Parathyroid adenoma (tissue), 2 donors: ENCODE data around the gene TMEM9B.
A peak's percentile ranks its signal among the peaks of the same experiment; 100 is the strongest.

Experiments used
- H2AFZ ChIP-seq: fragments of 300-600 bp; sonication (generic); one replicate; pipeline ENCODE4 v1.7.0; 2017; ENCODE audit warnings: antibody characterized with exemption, mild to moderate bottlenecking
- H3K27ac ChIP-seq: fragments of 300-600 bp; sonication (generic); one replicate; pipeline ENCODE4 v1.7.0; 2017
- H3K27me3 ChIP-seq: fragments of 300-600 bp; sonication (generic); one replicate; pipeline ENCODE4 v1.7.0; 2017; ENCODE audit warnings: low read length; ENCODE audit not compliant: control insufficient read depth, insufficient read depth
- H3K36me3 ChIP-seq: fragments of 300-600 bp; sonication (generic); one replicate; pipeline ENCODE4 v1.7.0; 2017; ENCODE audit warnings: low read length; ENCODE audit not compliant: control insufficient read depth, insufficient read depth
- H3K4me1 ChIP-seq: fragments of 300-600 bp; sonication (generic); one replicate; pipeline ENCODE4 v1.7.0; 2017; ENCODE audit warnings: control low read depth
- H3K4me2 ChIP-seq: fragments of 300-600 bp; sonication (generic); one replicate; pipeline ENCODE4 v1.7.0; 2017; ENCODE audit warnings: low read length
- H3K4me3 ChIP-seq: fragments of 300-600 bp; sonication (generic); one replicate; pipeline ENCODE4 v1.7.0; 2017; ENCODE audit warnings: low read depth, low read length
- H3K79me2 ChIP-seq: fragments of 300-600 bp; sonication (generic); one replicate; pipeline ENCODE4 v1.7.0; 2017; ENCODE audit warnings: control low read depth
- H3K9ac ChIP-seq: fragments of 300-600 bp; sonication (generic); one replicate; pipeline ENCODE4 v1.7.0; 2017; ENCODE audit warnings: mild to moderate bottlenecking
- H3K9me3 ChIP-seq: fragments of 300-600 bp; sonication (generic); one replicate; pipeline ENCODE4 v1.7.0; 2017; ENCODE audit warnings: low read length; ENCODE audit not compliant: control insufficient read depth
- CTCF ChIP-seq: fragments of 300-600 bp; sonication (generic); IDR thresholded peaks from one replicate; pipeline ENCODE4 v1.7.0; 2017; ENCODE audit warnings: antibody characterized with exemption, mild to moderate bottlenecking
- donor health status: primary hyperparathyroidism.

TMEM9B gene

DNA sequence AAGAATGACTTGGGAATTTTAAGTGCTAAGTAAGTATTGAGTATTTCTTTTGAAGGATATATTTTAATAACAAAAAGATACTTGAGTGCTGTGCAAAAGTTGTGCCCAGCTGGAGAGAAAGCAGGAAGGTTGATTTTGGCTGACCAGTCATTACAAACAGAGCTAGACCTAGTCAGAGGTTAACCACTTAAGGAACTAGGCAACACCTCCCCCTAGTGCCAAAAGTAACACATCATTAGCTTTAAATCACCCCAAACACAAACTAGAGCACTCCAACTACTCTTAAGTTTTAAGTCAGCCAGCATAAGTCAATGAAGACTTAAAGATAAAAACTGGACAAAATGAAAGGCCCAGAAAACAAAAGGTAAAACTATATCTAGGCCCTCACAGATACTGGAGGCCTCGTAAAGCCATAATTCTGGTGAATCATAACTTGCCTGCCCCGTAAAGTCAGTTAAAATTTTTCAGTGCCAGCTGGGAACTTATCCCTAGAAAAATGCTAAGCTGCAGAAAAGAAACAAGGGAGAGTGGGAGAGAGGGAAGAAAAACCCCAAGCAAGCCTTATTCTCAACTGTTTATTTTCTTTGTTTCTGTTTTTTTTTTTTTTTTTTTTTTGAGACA is 4.6 kb downstream of the TMEM9B start:
- H3K9ac ChIP-seq = no peak overlapping the region

DNA sequence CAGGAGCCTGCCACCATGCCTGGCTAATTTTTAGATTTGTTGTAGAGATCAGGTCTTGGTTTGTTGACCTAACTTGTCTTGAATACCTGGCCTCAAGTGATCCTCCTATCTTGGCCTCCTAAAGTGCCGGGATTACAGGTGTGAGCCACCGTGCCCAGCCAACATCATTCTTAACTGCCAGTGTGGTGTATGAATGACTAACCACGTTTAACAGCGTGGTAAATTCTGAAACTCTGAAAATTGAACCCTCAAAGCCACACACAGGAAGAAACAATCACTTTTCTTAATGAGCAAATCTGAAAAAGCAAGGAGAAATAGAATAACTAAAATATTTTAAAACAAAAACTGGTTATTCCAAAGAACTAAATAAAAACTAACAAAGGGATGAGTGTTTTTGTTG is 7.4 kb downstream of the TMEM9B start:
- Histone ChIP-seq H3K27me3 (no peaks in the 10 kb centered on the region), H3K9ac (no peak overlapping the region), H3K4me3 (no peak overlapping the region), H2AFZ (no peak overlapping the region), H3K27ac (no peak overlapping the region), H3K4me1 (no peaks in the 10 kb centered on the region), H3K4me2 (no peak overlapping the region), H3K36me3 (no peaks in the 10 kb centered on the region), H3K9me3 (no peaks in the 10 kb centered on the region), H3K79me2 (peaks cover 9% of the 10 kb centered on the region)
- TF ChIP-seq CTCF = no peak

More for the DNA sequence above, 4.6 kb downstream of the TMEM9B start:
- Histone ChIP-seq H3K27ac (no peak overlapping the region), H3K9me3 (no peaks in the 10 kb centered on the region), H3K36me3 (no peaks in the 10 kb centered on the region), H3K4me1 (no peaks in the 10 kb centered on the region), H3K27me3 (no peaks in the 10 kb centered on the region), H3K4me3 (no peak overlapping the region), H2AFZ (no peak overlapping the region), H3K4me2 (no peak overlapping the region), H3K79me2 (peaks cover 13% of the 10 kb centered on the region)
- peak; percentile 49 for TF ChIP-seq CTCF

DNA sequence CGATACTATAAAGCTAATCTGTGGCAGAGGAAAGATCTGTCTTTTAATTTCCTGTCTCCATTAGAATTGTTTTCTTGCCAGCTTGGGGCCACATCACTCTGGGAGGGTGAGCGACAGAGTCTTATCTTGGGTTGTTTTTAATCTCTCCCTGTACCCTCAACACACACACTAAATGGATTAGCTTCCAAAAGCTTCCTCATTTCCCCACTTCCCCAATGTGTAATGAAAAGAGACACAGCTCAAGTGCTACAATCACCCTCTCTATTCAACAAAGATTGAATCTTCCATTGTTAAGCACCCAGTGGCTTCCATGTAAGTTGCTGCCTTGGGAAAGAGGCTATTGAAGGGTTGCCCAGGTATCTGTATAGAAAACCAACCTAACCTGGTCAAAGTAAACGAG is 15.4 kb downstream of the TMEM9B start:
- H3K4me2 ChIP-seq = no peak overlapping the region
- H3K27ac ChIP-seq = no peak overlapping the region
- H3K4me3 ChIP-seq = no peak overlapping the region
- H3K36me3 ChIP-seq = no peaks in the 10 kb centered on the region
- H2AFZ ChIP-seq = no peak overlapping the region
- H3K9me3 ChIP-seq = no peaks in the 10 kb centered on the region
- H3K79me2 ChIP-seq = no peaks in the 10 kb centered on the region
- H3K4me1 ChIP-seq = peaks cover 2% of the 10 kb centered on the region
- TF ChIP-seq CTCF = no peak
- no peaks in the 10 kb centered on the region for H3K27me3 ChIP-seq
- no peak overlapping the region for H3K9ac ChIP-seq

- no peak overlapping the region for H2AFZ ChIP-seq
- H3K4me2 ChIP-seq = peak overlapping the region; percentile 55
- peaks cover 2% of the 10 kb centered on the region for H3K4me1 ChIP-seq
- no peaks in the 10 kb centered on the region for H3K27me3 ChIP-seq
- H3K79me2 ChIP-seq = no peaks in the 10 kb centered on the region
- H3K36me3 ChIP-seq = no peaks in the 10 kb centered on the region
- H3K9ac ChIP-seq = no peak overlapping the region
- H3K4me3 ChIP-seq = peak overlapping the region; percentile 18
- peak overlapping the region; percentile 65 for H3K27ac ChIP-seq
- TF ChIP-seq CTCF = no peak
- H3K9me3 ChIP-seq = no peaks in the 10 kb centered on the region
Observed at GRCh38 chr11:8947230-8947943, 16.9 kb downstream of the TMEM9B start.
